Type B pancreatic cell (in vitro differentiated cells): ENCODE data around the gene GRIP1. TPM values are rescaled to one million over a fixed set of nuclear protein-coding genes. Genes with fewer than 3 reads are reported as not detected.

Source experiments
- DNase-seq: peaks from one replicate; pipeline ENCODE4 v3.0.0; 2021; ENCODE audit warnings: mixed read lengths; ENCODE audit not compliant: unreplicated experiment; ENCODE audit errors: extremely low spot score
- H3K27ac Mint-ChIP-seq: 2 replicates; pipeline ENCODE4 v1.8.0; 2021; ENCODE audit warnings: mild to moderate bottlenecking, mixed read lengths
- H3K27me3 Mint-ChIP-seq: 2 replicates; pipeline ENCODE4 v1.8.0; 2021; ENCODE audit warnings: mixed read lengths
- H3K36me3 Mint-ChIP-seq: 2 replicates; pipeline ENCODE4 v1.8.0; 2021; ENCODE audit warnings: mixed read lengths
- H3K4me1 Mint-ChIP-seq: one replicate; pipeline ENCODE4 v1.8.0; 2021; ENCODE audit warnings: mixed read lengths; ENCODE audit not compliant: unreplicated experiment
- H3K4me3 Mint-ChIP-seq: 2 replicates; pipeline ENCODE4 v1.8.0; 2021; ENCODE audit warnings: mild to moderate bottlenecking, mixed read lengths
- H3K9me3 Mint-ChIP-seq: 2 replicates; pipeline ENCODE4 v1.8.0; 2021; ENCODE audit warnings: mixed read lengths
- CTCF ChIP-seq: fragments of 200-600 bp; sonication (generic); conservative IDR thresholded peaks from 2 replicates; pipeline ENCODE4 v1.5.0; 2021; ENCODE audit warnings: antibody characterized with exemption, mild to moderate bottlenecking
- long read RNA-seq: library from polyadenylated mRNA; unstranded; transcript quantifications from one replicate; pipeline ENCODE4 v2.0.0, GENCODE V29; 2020
- total RNA-seq: library from RNA; stranded (reverse); gene quantifications from 2 replicates; pipeline ENCODE4 v1.2.1, GENCODE V29; 2021; ENCODE audit warnings: low replicate concordance

GRIP1 gene
- 18.5 and 29.0 TPM in 2 replicates for total RNA-seq
- long read RNA-seq, partial matches to known transcripts, result 6 of 10 reads
- long read RNA-seq, other reads (novel, unspliced or antisense), result 4 of 10 reads

- Mint-ChIP-seq H3K27ac (no peak within 1 kb of the TSS), H3K27me3 (peaks cover 8% of the 10 kb centered on the region), H3K4me3 (peak within 1 kb of the TSS; percentile 26), H3K9me3 (no peaks in the 10 kb centered on the region), H3K36me3 (no peaks in the 10 kb centered on the region), H3K4me1 (peaks cover 17% of the 10 kb centered on the region)
- DNase-seq, result no peak
- no peak for TF ChIP-seq CTCF
These were observed at the start of gene GRIP1 for GRCh38 chr12:66678338-66679275. GRIP1 (minus strand) TSS chr12:66679076; CDS start chr12:66678904, 172 bp downstream.

- DNase-seq, result no peak
- TF ChIP-seq CTCF, result no peak
- peaks cover 6% of the 10 kb centered on the region for H3K4me1 Mint-ChIP-seq
- H3K27ac Mint-ChIP-seq, result no peak overlapping the region
- no peak overlapping the region for H3K4me3 Mint-ChIP-seq
- H3K36me3 Mint-ChIP-seq, result no peaks in the 10 kb centered on the region
- no peaks in the 10 kb centered on the region for H3K9me3 Mint-ChIP-seq
- H3K27me3 Mint-ChIP-seq, result no peaks in the 10 kb centered on the region
These were observed 47.7 kb upstream of the GRIP1 start for GRCh38 chr12:66726556-66726955.

- DNase-seq, result no peak
- no peaks in the 10 kb centered on the region for H3K36me3 Mint-ChIP-seq
- no peak for TF ChIP-seq CTCF
- no peak overlapping the region for H3K4me3 Mint-ChIP-seq
- no peaks in the 10 kb centered on the region for H3K9me3 Mint-ChIP-seq
- H3K27me3 Mint-ChIP-seq, result no peaks in the 10 kb centered on the region
- no peak overlapping the region for H3K27ac Mint-ChIP-seq
- H3K4me1 Mint-ChIP-seq, result peaks cover 6% of the 10 kb centered on the region
These were observed 46.2 kb upstream of the GRIP1 start for GRCh38 chr12:66725031-66725430.

GRCh38 chr12:66724616-66725015 lies 45.7 kb upstream of the GRIP1 start:
- Mint-ChIP-seq H3K27ac (no peak overlapping the region), H3K4me1 (peaks cover 6% of the 10 kb centered on the region), H3K4me3 (no peak overlapping the region), H3K27me3 (no peaks in the 10 kb centered on the region), H3K9me3 (no peaks in the 10 kb centered on the region), H3K36me3 (no peaks in the 10 kb centered on the region)
- DNase-seq, result no peak
- TF ChIP-seq CTCF, result no peak

GRCh38 chr12:66724026-66724425 lies 45.1 kb upstream of the GRIP1 start:
- peaks cover 6% of the 10 kb centered on the region for H3K4me1 Mint-ChIP-seq

More at GRCh38 chr12:66724026-66724425, 45.1 kb upstream of the GRIP1 start:
- no peak overlapping the region for H3K4me3 Mint-ChIP-seq
- no peaks in the 10 kb centered on the region for H3K27me3 Mint-ChIP-seq
- no peaks in the 10 kb centered on the region for H3K9me3 Mint-ChIP-seq
- H3K36me3 Mint-ChIP-seq, result no peaks in the 10 kb centered on the region
- DNase-seq, result no peak
- no peak overlapping the region for H3K27ac Mint-ChIP-seq
- TF ChIP-seq CTCF, result no peak
